ENCODE results near the gene OR10A6.

Gene OR10A6

GRCh38 chr11:7894251-7894650 is 36.8 kb downstream of the OR10A6 start:
- no peaks in the 10 kb centered on the region for H3K36me3 ChIP-seq (ENCODE audit: control insufficient read depth, insufficient read depth, low read length)
- no peaks in the 10 kb centered on the region for H3K27me3 ChIP-seq (ENCODE audit: control insufficient read depth, insufficient read depth, low read length)
- H3K4me1 ChIP-seq (ENCODE audit: control insufficient read depth, insufficient read depth, low read length) = peaks cover 27% of the 10 kb centered on the region
- H3K4me3 ChIP-seq (ENCODE audit: low read length) = no peak overlapping the region
- no peak overlapping the region for H3K9ac ChIP-seq (ENCODE audit: low read length)
- H3K9me3 ChIP-seq (ENCODE audit: control insufficient read depth, low read length) = no peaks in the 10 kb centered on the region

- H3K4me1 ChIP-seq (ENCODE audit: control insufficient read depth, insufficient read depth, low read length) = peaks cover 27% of the 10 kb centered on the region
- H3K9me3 ChIP-seq (ENCODE audit: control insufficient read depth, low read length) = no peaks in the 10 kb centered on the region
- H3K9ac ChIP-seq (ENCODE audit: low read length) = no peak overlapping the region
- H3K4me3 ChIP-seq (ENCODE audit: low read length) = no peak overlapping the region
- H3K27me3 ChIP-seq (ENCODE audit: control insufficient read depth, insufficient read depth, low read length) = no peaks in the 10 kb centered on the region
- H3K36me3 ChIP-seq (ENCODE audit: control insufficient read depth, insufficient read depth, low read length) = no peaks in the 10 kb centered on the region
These were observed 37.3 kb downstream of the OR10A6 start for GRCh38 chr11:7893796-7894195.

- H3K9me3 ChIP-seq (ENCODE audit: control insufficient read depth, low read length) = no peaks in the 10 kb centered on the region
- no peak overlapping the region for H3K4me3 ChIP-seq (ENCODE audit: low read length)
- H3K4me1 ChIP-seq (ENCODE audit: control insufficient read depth, insufficient read depth, low read length) = peaks cover 27% of the 10 kb centered on the region
- H3K9ac ChIP-seq (ENCODE audit: low read length) = no peak overlapping the region
- H3K36me3 ChIP-seq (ENCODE audit: control insufficient read depth, insufficient read depth, low read length) = no peaks in the 10 kb centered on the region
- H3K27me3 ChIP-seq (ENCODE audit: control insufficient read depth, insufficient read depth, low read length) = no peaks in the 10 kb centered on the region
These were observed 38.2 kb downstream of the OR10A6 start for GRCh38 chr11:7892840-7893254.

GRCh38 chr11:7892059-7892699 is 38.9 kb downstream of the OR10A6 start:
- no peaks in the 10 kb centered on the region for H3K36me3 ChIP-seq (ENCODE audit: control insufficient read depth, insufficient read depth, low read length)
- H3K27me3 ChIP-seq (ENCODE audit: control insufficient read depth, insufficient read depth, low read length) = no peaks in the 10 kb centered on the region
- H3K4me3 ChIP-seq (ENCODE audit: low read length) = no peak overlapping the region
- H3K9ac ChIP-seq (ENCODE audit: low read length) = no peak overlapping the region
- H3K9me3 ChIP-seq (ENCODE audit: control insufficient read depth, low read length) = no peaks in the 10 kb centered on the region
- peaks cover 27% of the 10 kb centered on the region for H3K4me1 ChIP-seq (ENCODE audit: control insufficient read depth, insufficient read depth, low read length)

GRCh38 chr11:7890417-7891172 is 40.5 kb downstream of the OR10A6 start:
- Histone ChIP-seq H3K4me3 (ENCODE audit: low read length) (no peak overlapping the region), H3K9ac (ENCODE audit: low read length) (no peak overlapping the region), H3K36me3 (ENCODE audit: control insufficient read depth, insufficient read depth, low read length) (no peaks in the 10 kb centered on the region), H3K9me3 (ENCODE audit: control insufficient read depth, low read length) (no peaks in the 10 kb centered on the region), H3K4me1 (ENCODE audit: control insufficient read depth, insufficient read depth, low read length) (peaks cover 19% of the 10 kb centered on the region), H3K27me3 (ENCODE audit: control insufficient read depth, insufficient read depth, low read length) (no peaks in the 10 kb centered on the region)

GRCh38 chr11:7889985-7890384 is 41.1 kb downstream of the OR10A6 start:
- Histone ChIP-seq H3K9me3 (ENCODE audit: control insufficient read depth, low read length) (no peaks in the 10 kb centered on the region), H3K4me1 (ENCODE audit: control insufficient read depth, insufficient read depth, low read length) (peaks cover 19% of the 10 kb centered on the region), H3K36me3 (ENCODE audit: control insufficient read depth, insufficient read depth, low read length) (no peaks in the 10 kb centered on the region), H3K4me3 (ENCODE audit: low read length) (no peak overlapping the region), H3K9ac (ENCODE audit: low read length) (no peak overlapping the region), H3K27me3 (ENCODE audit: control insufficient read depth, insufficient read depth, low read length) (no peaks in the 10 kb centered on the region)

- Histone ChIP-seq H3K9ac (ENCODE audit: low read length) (no peak overlapping the region), H3K27me3 (ENCODE audit: control insufficient read depth, insufficient read depth, low read length) (no peaks in the 10 kb centered on the region), H3K36me3 (ENCODE audit: control insufficient read depth, insufficient read depth, low read length) (no peaks in the 10 kb centered on the region), H3K4me3 (ENCODE audit: low read length) (no peak overlapping the region), H3K4me1 (ENCODE audit: control insufficient read depth, insufficient read depth, low read length) (no peaks in the 10 kb centered on the region), H3K9me3 (ENCODE audit: control insufficient read depth, low read length) (no peaks in the 10 kb centered on the region)
These were observed 48.2 kb downstream of the OR10A6 start for GRCh38 chr11:7882860-7883259.
